ENCODE results near the gene WWOX. TPM values are rescaled to one million over a fixed set of nuclear protein-coding genes. Genes with fewer than 3 reads are reported as not detected.
"Not testable (repeated sequence)": the region's sequence is repeated elsewhere in the genome, so short reads cannot be mapped to it uniquely, and the experiment has no call there.

WWOX gene
- total RNA-seq, result 10 to 100 TPM; 20.2 to 21.4 TPM

DNA sequence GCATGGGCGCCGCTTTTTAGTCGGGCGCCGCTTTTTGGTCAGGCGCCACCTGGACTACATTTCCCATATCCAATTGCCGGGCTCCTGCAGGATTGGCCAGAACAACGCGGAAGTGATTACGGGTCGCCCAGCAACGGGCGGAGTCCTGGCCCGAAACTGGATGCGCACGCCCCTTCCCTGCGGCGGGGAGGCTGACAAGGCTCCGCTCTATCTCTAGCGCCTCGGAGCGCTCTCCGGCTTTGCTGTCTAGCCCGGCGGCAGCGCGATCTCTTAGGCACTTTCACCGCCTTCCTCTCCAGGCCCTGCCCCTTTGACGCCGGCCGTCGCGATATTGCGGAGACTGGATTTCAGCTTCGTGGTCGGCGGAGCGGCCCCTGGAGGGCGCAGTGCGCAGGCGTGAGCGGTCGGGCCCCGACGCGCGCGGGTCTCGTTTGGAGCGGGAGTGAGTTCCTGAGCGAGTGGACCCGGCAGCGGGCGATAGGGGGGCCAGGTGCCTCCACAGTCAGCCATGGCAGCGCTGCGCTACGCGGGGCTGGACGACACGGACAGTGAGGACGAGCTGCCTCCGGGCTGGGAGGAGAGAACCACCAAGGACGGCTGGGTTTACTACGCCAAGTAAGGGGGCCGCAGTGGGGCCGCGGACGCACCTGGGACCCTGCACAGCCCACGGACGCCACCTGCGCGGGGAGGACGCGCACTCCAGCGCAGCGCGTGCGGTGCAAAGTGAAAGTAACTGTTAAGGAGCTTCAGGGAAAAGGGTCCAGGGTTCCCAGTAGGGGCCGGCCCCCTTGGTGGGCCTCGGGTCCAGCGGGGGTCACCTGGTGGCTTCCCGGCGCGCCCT is at the start of gene WWOX:
Gene WWOX, plus strand, starts transcription at position 384 of the 841 bp plus-strand sequence.
- Mint-ChIP-seq H3K4me1 (ENCODE audit: low read depth) (peaks cover 24% of the 10 kb centered on the region), H3K27ac (peak within 1 kb of the TSS; percentile 88), H3K36me3 (ENCODE audit: low read depth) (no peaks in the 10 kb centered on the region), H3K9me3 (no peaks in the 10 kb centered on the region), H3K4me3 (peak within 1 kb of the TSS; percentile 84), H3K27me3 (ENCODE audit: low read depth) (peaks cover 3% of the 10 kb centered on the region)
- CTCF ChIA-PET, result interaction anchor here (0.6 to 1.9 kb wide), 9 partner anchors 9 to 425 kb away, joined by 3 to 7 read pairs (median 4); no protein-coding TSS in a partner anchor
- DNase-seq, result peak; percentile 95
- intact Hi-C loops (cut with micrococcal nuclease), result loop anchor here (1.0 to 10.0 kb wide), 7 partner anchors 39 to 909 kb away; partner anchors contain the start of gene NUDT7

DNA sequence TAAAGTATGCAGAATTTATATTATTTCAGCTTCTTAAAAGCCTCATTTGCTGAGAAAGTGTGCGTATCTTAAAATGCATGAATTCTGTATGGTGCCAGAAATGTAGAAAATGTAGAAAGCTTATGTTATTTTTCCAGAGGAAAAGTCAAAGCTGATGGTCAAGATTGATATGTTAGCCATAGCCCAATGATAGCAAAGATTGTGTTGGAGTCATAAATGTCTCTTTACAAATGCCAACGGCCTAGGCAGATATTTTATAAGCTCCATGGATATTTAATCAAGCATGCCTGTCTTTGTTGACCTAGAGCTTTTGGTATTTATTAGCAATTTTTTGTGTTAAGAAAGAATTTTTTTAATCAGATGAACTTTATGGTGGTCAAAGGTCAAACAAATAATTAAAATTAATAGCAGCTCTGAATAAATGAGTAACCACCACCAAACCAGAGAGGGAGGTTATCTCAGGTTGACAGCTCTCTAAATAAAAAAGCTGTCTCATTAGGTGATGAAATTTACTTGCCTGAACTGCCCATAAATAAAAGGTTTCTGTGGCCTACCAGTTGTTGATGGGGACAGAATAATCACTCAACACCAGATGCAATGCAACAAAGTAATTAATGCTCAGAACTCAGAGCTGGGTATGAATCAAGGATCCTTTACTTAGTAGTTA is 48.6 kb upstream of the WWOX start:
- intact Hi-C loops (cut with micrococcal nuclease), result no loop called here
- Mint-ChIP-seq H3K27me3 (ENCODE audit: low read depth) (peaks cover 11% of the 10 kb centered on the region), H3K27ac (no peak overlapping the region), H3K4me1 (ENCODE audit: low read depth) (no peaks in the 10 kb centered on the region), H3K36me3 (ENCODE audit: low read depth) (no peaks in the 10 kb centered on the region), H3K4me3 (no peak overlapping the region), H3K9me3 (no peaks in the 10 kb centered on the region)
- CTCF ChIA-PET, result no interaction called here
- no peak for DNase-seq

DNA sequence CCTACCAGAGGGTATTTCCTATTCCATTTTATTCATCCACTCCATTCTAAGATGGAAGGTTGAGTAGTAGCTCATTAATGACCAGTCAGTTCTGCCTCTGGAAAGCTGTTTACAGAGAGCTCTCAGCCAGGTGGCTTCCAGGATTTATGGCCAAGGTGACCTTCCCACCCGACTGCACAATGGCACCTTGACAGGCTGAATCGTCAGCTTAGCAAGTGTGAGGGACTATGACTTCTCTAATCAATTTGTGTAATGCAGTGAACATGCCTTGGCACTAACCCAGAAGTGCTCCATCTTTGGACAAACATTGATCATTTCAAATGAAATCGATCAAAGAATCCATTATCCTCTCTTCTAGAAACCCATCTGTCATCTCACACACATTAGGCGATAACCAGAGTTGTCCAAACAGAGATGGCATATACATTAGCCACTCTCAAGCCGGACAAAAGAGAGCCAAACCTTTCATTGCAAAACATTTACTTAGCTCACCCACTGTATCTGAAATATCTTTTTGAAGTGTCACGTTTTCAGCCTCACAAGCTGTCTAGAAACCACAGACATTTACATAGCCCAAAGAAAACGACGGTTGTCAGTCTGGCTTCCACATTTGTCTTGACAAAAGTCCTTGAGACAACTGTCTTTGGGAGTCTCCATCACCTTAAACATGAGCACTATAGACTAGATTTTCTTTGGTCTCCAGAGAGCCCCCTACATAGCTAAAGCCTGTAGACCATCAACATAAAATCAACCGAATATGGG is 41.5 kb upstream of the WWOX start:
- Mint-ChIP-seq H3K27me3 (ENCODE audit: low read depth) (no peaks in the 10 kb centered on the region), H3K36me3 (ENCODE audit: low read depth) (no peaks in the 10 kb centered on the region), H3K9me3 (no peaks in the 10 kb centered on the region), H3K27ac (no peak overlapping the region), H3K4me3 (no peak overlapping the region), H3K4me1 (ENCODE audit: low read depth) (no peaks in the 10 kb centered on the region)
- no peak for DNase-seq
- CTCF ChIA-PET, result no interaction called here
- intact Hi-C loops (cut with micrococcal nuclease), result no loop called here

DNA sequence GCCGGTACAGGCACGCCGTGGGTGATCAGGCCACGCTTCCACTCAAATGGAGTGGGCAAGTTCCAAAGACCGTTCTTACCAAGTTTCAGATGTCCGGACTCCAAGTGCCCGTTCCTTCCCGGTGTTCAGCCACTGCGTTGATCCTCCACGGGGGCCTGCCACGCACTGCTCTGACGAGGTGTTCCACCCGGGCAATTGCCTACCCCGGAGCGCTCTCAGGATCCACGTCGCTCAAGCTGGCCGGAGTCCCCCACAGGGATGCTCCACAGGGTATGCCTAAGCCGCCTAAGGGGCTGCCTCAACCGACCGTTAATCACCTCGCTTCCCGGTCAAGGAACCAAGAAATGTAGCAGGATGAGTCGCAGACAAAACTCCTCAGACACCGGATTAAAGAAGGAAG is 39.6 kb upstream of the WWOX start:
- CTCF ChIA-PET, result interaction anchor here (1.3 kb wide), 1 partner anchor 38 kb away, joined by 4 read pairs; no protein-coding TSS in a partner anchor
- not testable (repeated sequence) for H3K4me3 Mint-ChIP-seq; H3K36me3 Mint-ChIP-seq (ENCODE audit: low read depth); DNase-seq; H3K27me3 Mint-ChIP-seq (ENCODE audit: low read depth); H3K4me1 Mint-ChIP-seq (ENCODE audit: low read depth); H3K9me3 Mint-ChIP-seq; H3K27ac Mint-ChIP-seq
- intact Hi-C loops (cut with micrococcal nuclease), result loop anchor here (1.0 kb wide), 1 partner anchor 40 kb away; no protein-coding TSS in a partner anchor

DNA sequence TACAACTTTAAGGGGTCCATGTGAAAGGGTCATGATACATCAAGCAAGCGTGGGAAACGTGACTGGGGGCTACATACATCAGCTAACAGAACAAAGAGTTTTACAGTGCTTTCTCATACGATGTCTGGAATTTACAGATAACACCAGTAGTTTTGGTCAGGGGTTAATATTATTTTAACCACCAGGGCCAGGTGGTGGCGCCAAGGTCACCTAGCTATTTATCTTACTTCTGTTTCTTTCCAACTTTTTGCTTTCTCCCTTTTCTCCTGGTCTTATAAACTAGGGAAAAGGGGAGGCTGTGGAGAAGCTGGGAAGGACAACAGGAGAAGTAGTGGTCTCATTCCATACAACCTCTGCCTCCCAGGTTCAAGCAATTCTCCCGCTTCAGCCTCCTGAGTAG is 39.2 kb upstream of the WWOX start:
- CTCF ChIA-PET, result interaction anchor here (0.7 to 1.3 kb wide), 3 partner anchors 35 to 40 kb away, joined by 3 to 4 read pairs (median 3); no protein-coding TSS in a partner anchor
- intact Hi-C loops (cut with micrococcal nuclease), result loop anchor here (1.0 kb wide), 1 partner anchor 40 kb away; no protein-coding TSS in a partner anchor
- Mint-ChIP-seq H3K9me3 (no peaks in the 10 kb centered on the region), H3K36me3 (ENCODE audit: low read depth) (no peaks in the 10 kb centered on the region), H3K27ac (no peak overlapping the region), H3K27me3 (ENCODE audit: low read depth) (no peaks in the 10 kb centered on the region), H3K4me1 (ENCODE audit: low read depth) (no peaks in the 10 kb centered on the region), H3K4me3 (no peak overlapping the region)
- DNase-seq, result no peak

DNA sequence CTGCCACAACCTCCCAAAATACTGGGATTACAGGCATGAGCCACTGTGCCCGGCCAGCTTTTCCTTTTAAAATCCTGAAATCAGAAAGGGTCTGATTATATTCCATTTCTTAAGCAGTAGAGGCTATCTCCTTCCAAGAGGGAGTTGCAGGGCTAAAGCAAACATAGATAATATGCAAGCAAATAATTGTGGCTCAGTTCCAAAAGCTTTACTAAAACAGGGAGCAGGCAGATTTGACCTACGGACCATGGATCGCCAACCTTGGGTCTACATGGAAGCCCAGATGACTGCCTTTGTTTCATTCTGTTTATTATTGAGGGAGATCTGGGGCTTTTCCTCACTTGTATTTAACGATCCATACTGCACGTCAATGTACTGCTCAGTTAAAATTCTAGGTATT is 38.6 kb upstream of the WWOX start:
- Mint-ChIP-seq H3K4me1 (ENCODE audit: low read depth) (no peaks in the 10 kb centered on the region), H3K36me3 (ENCODE audit: low read depth) (no peaks in the 10 kb centered on the region), H3K9me3 (no peaks in the 10 kb centered on the region), H3K4me3 (no peak overlapping the region), H3K27me3 (ENCODE audit: low read depth) (no peaks in the 10 kb centered on the region), H3K27ac (no peak overlapping the region)
- intact Hi-C loops (cut with micrococcal nuclease), result loop anchor here (1.0 kb wide), 1 partner anchor 39 kb away; no protein-coding TSS in a partner anchor
- CTCF ChIA-PET, result interaction anchor here (0.7 to 1.3 kb wide), 3 partner anchors 34 to 40 kb away, joined by 3 to 4 read pairs (median 3); no protein-coding TSS in a partner anchor
- no peak for DNase-seq

DNA sequence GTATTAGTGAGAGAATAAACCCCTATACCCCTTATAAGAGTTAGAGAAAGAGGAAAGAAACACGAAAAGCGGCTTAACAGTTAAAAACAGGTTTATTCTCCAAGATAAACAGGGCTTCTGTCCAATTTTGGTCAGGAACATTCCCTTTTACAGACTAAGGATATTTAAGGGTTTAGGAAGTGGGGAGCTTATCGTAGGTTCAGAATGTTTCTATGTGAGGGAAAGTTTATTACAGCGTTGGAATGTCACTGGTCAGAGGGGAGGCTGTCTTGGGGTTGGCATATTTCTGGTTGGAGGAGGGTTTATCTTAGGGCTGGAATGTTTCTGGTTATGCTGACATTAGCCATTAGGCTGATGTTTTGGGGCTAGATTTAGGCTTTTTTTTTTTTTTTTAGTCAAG is 34.1 kb upstream of the WWOX start:
- H3K27me3 Mint-ChIP-seq (ENCODE audit: low read depth), result peaks cover 4% of the 10 kb centered on the region
- CTCF ChIA-PET, result interaction anchor here (2.1 kb wide), 1 partner anchor 11 kb away, joined by 5 read pairs; no protein-coding TSS in a partner anchor
- DNase-seq, result no peak
- H3K36me3 Mint-ChIP-seq (ENCODE audit: low read depth), result no peaks in the 10 kb centered on the region
- intact Hi-C loops (cut with micrococcal nuclease), result no loop called here
- no peak overlapping the region for H3K27ac Mint-ChIP-seq
- H3K4me1 Mint-ChIP-seq (ENCODE audit: low read depth), result no peaks in the 10 kb centered on the region
- H3K9me3 Mint-ChIP-seq, result no peaks in the 10 kb centered on the region
- no peak overlapping the region for H3K4me3 Mint-ChIP-seq

DNA sequence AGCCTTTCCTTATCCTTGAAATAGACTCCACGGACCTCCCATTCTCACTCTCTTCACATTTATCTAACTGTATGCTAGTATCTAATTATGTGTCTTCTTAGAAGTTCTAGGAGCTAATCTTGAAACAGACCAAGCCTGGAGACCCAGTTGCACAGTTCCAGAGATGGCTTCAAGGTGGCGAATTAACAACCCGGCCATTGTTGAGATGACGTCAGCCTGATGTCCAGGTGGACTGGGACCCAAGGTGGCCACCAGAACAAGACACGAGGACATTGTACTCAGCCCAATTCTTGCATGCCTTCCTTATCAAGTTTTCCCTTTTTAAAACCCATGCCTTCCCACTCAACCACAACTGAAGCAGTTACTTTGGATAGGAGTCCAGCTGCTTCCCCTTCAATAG is 29.5 kb upstream of the WWOX start:
- no peaks in the 10 kb centered on the region for H3K36me3 Mint-ChIP-seq (ENCODE audit: low read depth)
- peaks cover 8% of the 10 kb centered on the region for H3K27me3 Mint-ChIP-seq (ENCODE audit: low read depth)
- no peak overlapping the region for H3K4me3 Mint-ChIP-seq
- intact Hi-C loops (cut with micrococcal nuclease), result no loop called here
- CTCF ChIA-PET, result no interaction called here
- no peaks in the 10 kb centered on the region for H3K9me3 Mint-ChIP-seq
- no peak for DNase-seq
- no peak overlapping the region for H3K27ac Mint-ChIP-seq
- H3K4me1 Mint-ChIP-seq (ENCODE audit: low read depth), result no peaks in the 10 kb centered on the region

DNA sequence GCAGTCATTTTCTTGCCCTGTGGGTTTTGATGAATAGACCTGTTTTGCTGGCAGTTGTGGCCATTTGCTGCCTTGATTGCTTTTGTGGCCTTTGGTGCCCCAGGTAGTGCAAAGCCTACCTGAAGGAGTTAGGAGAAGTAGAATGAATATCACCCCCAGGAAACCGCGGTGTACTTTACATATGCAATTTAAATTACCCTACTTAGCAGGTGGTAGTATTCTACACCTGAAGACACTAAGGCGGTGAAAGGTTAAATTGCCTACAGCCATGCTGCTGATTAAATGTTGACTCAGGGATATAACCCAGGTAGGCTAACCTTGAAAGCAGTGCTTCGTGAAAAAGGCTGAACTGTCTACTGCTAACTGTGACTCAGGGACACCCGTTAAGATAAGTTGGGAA is 27.2 kb upstream of the WWOX start:
- no peaks in the 10 kb centered on the region for H3K9me3 Mint-ChIP-seq
- peaks cover 4% of the 10 kb centered on the region for H3K27me3 Mint-ChIP-seq (ENCODE audit: low read depth)
- CTCF ChIA-PET, result no interaction called here
- intact Hi-C loops (cut with micrococcal nuclease), result no loop called here
- H3K27ac Mint-ChIP-seq, result no peak overlapping the region
- no peaks in the 10 kb centered on the region for H3K36me3 Mint-ChIP-seq (ENCODE audit: low read depth)
- no peak overlapping the region for H3K4me3 Mint-ChIP-seq
- no peak for DNase-seq
- no peaks in the 10 kb centered on the region for H3K4me1 Mint-ChIP-seq (ENCODE audit: low read depth)

DNA sequence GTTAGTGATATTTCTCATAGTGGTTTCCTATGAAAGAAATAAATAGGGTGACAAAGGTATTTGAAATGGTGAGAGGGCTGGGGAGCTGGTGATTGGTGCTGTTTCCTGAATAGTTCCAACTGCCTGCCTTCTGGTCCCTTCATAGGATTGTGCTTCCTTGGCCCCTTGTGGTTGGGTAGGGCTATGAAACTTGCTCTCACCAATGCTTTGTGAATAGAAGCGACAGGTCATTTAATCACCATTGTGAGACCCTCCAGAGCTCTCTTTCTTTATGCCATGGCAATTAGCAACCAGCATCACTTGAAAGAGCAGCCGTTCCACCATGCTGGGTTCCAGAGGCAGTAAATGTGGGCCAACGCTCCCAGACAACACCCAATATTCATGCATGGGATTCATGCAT is 23.7 kb upstream of the WWOX start:
- Mint-ChIP-seq H3K9me3 (no peaks in the 10 kb centered on the region), H3K36me3 (ENCODE audit: low read depth) (no peaks in the 10 kb centered on the region), H3K27ac (no peak overlapping the region), H3K4me1 (ENCODE audit: low read depth) (no peaks in the 10 kb centered on the region), H3K27me3 (ENCODE audit: low read depth) (peaks cover 7% of the 10 kb centered on the region), H3K4me3 (no peak overlapping the region)
- CTCF ChIA-PET, result no interaction called here
- intact Hi-C loops (cut with micrococcal nuclease), result no loop called here
- DNase-seq, result no peak

DNA sequence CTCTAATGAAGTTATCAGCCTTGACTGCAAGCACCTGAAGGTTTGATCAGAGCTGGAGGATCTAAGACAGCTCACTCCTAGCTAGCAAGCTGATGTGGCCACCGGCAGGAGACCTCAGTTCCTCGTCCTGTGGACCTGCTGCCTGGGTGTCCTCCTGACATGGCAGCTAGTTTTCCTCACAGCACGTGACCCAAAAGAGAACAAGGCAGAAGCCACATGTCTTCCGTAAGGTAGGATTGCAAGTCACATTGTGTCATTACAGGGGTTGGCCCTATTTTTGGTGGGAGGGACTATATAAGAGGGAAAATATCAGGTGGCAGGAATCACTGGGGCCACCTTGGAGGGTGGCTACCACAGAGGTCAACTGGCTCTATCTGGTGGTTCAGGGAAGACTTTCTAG is 18.1 kb upstream of the WWOX start:
- peaks cover 6% of the 10 kb centered on the region for H3K27me3 Mint-ChIP-seq (ENCODE audit: low read depth)
- H3K4me1 Mint-ChIP-seq (ENCODE audit: low read depth), result no peaks in the 10 kb centered on the region
- DNase-seq, result no peak
- H3K27ac Mint-ChIP-seq, result no peak overlapping the region
- no peaks in the 10 kb centered on the region for H3K9me3 Mint-ChIP-seq
- H3K4me3 Mint-ChIP-seq, result no peak overlapping the region
- CTCF ChIA-PET, result no interaction called here
- intact Hi-C loops (cut with micrococcal nuclease), result no loop called here
- no peaks in the 10 kb centered on the region for H3K36me3 Mint-ChIP-seq (ENCODE audit: low read depth)

DNA sequence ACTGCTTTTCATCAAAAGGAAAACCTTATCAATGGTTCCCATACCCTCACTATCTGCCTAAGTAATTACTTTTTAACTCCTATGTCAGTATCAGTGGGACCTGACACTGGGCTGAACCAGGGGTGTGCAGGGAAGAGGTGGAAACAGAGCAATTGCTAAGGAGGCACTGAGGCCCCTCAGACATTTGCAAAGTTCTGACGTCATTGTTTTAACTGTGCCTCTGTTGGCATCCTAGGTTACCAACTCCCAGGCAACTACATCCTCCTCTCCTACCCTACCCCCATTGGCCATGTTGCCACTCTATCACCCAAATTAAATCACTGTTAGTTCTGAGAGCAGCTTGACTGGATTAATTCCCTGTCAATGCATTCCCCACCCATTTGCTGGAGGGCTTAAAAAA is 8.0 kb upstream of the WWOX start:
- CTCF ChIA-PET, result no interaction called here
- Mint-ChIP-seq H3K9me3 (no peaks in the 10 kb centered on the region), H3K27me3 (ENCODE audit: low read depth) (peaks cover 9% of the 10 kb centered on the region), H3K27ac (no peak overlapping the region), H3K4me1 (ENCODE audit: low read depth) (no peaks in the 10 kb centered on the region), H3K36me3 (ENCODE audit: low read depth) (no peaks in the 10 kb centered on the region), H3K4me3 (no peak overlapping the region)
- intact Hi-C loops (cut with micrococcal nuclease), result loop anchor here (10.0 kb wide), 1 partner anchor 857 kb away; no protein-coding TSS in a partner anchor
- DNase-seq, result no peak
